MM.1S (cell line): ENCODE results near the gene IRAK3.
"Not testable (repeated sequence)": the region's sequence is repeated elsewhere in the genome, so short reads cannot be mapped to it uniquely, and the experiment has no call there.

Experiments
- DNase-seq: peaks from one replicate; pipeline ENCODE4 v3.0.0-alpha.2; 2015
- H2AFZ ChIP-seq: fragments of 300-600 bp; sonication (generic); 2 replicates; pipeline ENCODE4 v1.6.0; 2016; ENCODE audit warnings: antibody characterized with exemption, low read length
- H3F3A ChIP-seq: fragments of 300-600 bp; sonication (generic); 2 replicates; pipeline ENCODE4 v1.6.1; 2016; ENCODE audit warnings: mild to moderate bottlenecking, antibody characterized with exemption, low read length, moderate library complexity, mixed read lengths; ENCODE audit not compliant: insufficient read depth
- H3K27ac ChIP-seq: fragments of 300-600 bp; sonication (generic); 2 replicates; pipeline ENCODE4 v1.5.1; 2016; ENCODE audit warnings: mild to moderate bottlenecking, low read length
- H3K27me3 ChIP-seq: fragments of 300-600 bp; sonication (generic); replicated peaks from 2 replicates; pipeline ENCODE4 v1.6.0; 2016; ENCODE audit warnings: low read length; ENCODE audit not compliant: insufficient read depth
- H3K36me3 ChIP-seq: fragments of 300-600 bp; sonication (generic); replicated peaks from 2 replicates; pipeline ENCODE4 v1.6.1; 2016; ENCODE audit warnings: mild to moderate bottlenecking, low read length, mixed read lengths; ENCODE audit not compliant: insufficient read depth
- H3K4me1 ChIP-seq: fragments of 300-600 bp; sonication (generic); 2 replicates; pipeline ENCODE4 v1.6.1; 2016; ENCODE audit warnings: low read length, mixed read lengths
- H3K4me2 ChIP-seq: fragments of 300-600 bp; sonication (generic); 2 replicates; pipeline ENCODE4 v1.6.0; 2016; ENCODE audit warnings: low read depth, low read length
- H3K4me3 ChIP-seq: fragments of 300-600 bp; sonication (generic); 2 replicates; pipeline ENCODE4 v1.5.1; 2016; ENCODE audit warnings: low read length, mixed read lengths
- H3K79me2 ChIP-seq: fragments of 300-600 bp; sonication (generic); 2 replicates; pipeline ENCODE4 v1.6.1; 2016; ENCODE audit warnings: mixed run types, low read length, mixed read lengths
- H3K9ac ChIP-seq: fragments of 300-600 bp; sonication (generic); 2 replicates; pipeline ENCODE4 v1.6.1; 2016; ENCODE audit warnings: low read length, mixed read lengths
- H3K9me2 ChIP-seq: fragments of 300-600 bp; sonication (generic); replicated peaks from 2 replicates; pipeline ENCODE4 v1.6.1; 2016; ENCODE audit warnings: mild to moderate bottlenecking, low read length, mixed read lengths; ENCODE audit not compliant: insufficient read depth
- H3K9me3 ChIP-seq: fragments of 300-600 bp; sonication (generic); replicated peaks from 2 replicates; pipeline ENCODE4 v1.6.1; 2016; ENCODE audit warnings: mild to moderate bottlenecking, low read length, mixed read lengths; ENCODE audit not compliant: insufficient read depth
- H4K20me1 ChIP-seq: fragments of 300-600 bp; sonication (generic); 2 replicates; pipeline ENCODE4 v1.6.1; 2016; ENCODE audit warnings: mild to moderate bottlenecking, low read length, moderate library complexity, mixed read lengths; ENCODE audit not compliant: insufficient read depth
- EZH2 ChIP-seq: fragments of 300-600 bp; sonication (generic); optimal IDR thresholded peaks from 2 replicates; pipeline ENCODE3; 2017; ENCODE audit warnings: low read depth, mild to moderate bottlenecking, antibody characterized with exemption, low read length, mixed read lengths
- EZH2phosphoT487 ChIP-seq: fragments of 300-600 bp; sonication (generic); IDR thresholded peaks from 2 replicates; pipeline ENCODE4 v1.6.1; 2018; ENCODE audit warnings: antibody characterized with exemption, low read length
- TF ChIP-seq, protein P1 (sequence below): fragments of 300-600 bp; sonication (generic); IDR thresholded peaks from 2 replicates; pipeline ENCODE4 v1.5.1; 2016; ENCODE audit warnings: antibody characterized with exemption, low read length, mixed read lengths

IRAK3 gene

DNA sequence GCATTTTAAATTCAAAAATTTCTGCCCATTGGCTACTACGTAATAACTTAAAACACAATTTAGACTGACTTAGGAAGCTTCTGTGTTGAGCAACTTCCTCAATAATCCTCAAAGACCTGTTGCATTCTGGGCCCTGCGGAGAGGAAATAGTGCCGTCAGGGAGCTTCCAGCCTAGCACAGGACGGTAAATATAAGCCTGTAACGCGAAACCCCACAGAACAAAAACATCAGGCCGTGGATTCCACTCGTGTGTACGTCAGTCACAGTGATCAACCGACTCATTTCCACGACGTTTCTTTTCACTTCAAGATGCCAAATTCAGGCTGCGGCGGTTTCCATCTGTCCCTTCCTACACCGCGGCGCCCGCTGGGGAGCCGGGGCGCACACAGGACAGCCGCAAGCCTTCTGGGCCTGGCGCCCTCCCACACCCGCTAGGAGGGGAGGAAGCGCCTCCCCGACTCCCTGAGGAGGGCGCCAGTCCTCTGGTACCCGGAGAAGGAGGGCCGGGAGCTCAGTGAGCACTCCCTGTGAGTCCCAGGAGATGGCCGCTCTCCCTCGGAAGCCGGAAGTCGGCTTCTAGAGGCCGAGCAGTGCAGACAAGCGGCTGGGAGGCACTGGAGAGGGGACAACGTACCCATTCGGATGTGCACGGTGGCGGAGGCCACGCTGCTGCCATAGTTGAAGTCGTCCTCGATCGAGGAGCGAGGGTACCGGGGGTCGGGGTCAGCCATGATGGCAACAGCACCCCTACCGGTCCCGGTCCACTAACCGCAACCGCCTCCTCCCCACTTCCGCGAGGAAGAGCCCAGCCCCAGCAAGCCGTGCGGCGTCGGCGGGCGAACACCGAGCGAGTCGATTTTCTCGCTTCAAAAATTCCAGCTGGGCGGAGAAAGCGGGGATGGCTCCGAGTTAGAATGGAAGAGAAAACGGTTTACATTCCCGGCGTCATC is 19.5 kb upstream of the IRAK3 start, which contains the start of gene TMBIM4:
TSS of gene TMBIM4 (minus strand) at position 776 of the 950 bp plus-strand sequence. CDS start at position 731, 45 bp downstream.
- no peaks in the 10 kb centered on the region for H4K20me1 ChIP-seq
- H3K79me2 ChIP-seq, result peaks cover 47% of the 10 kb centered on the region
- peak within 1 kb of the TSS; percentile 84 for H2AFZ ChIP-seq
- no peaks in the 10 kb centered on the region for H3K9me2 ChIP-seq
- H3K9ac ChIP-seq, result peak within 1 kb of the TSS; percentile 80
- TF ChIP-seq EZH2 (no peak), EZH2phosphoT487 (no peak)
- TF ChIP-seq, protein P1, sequence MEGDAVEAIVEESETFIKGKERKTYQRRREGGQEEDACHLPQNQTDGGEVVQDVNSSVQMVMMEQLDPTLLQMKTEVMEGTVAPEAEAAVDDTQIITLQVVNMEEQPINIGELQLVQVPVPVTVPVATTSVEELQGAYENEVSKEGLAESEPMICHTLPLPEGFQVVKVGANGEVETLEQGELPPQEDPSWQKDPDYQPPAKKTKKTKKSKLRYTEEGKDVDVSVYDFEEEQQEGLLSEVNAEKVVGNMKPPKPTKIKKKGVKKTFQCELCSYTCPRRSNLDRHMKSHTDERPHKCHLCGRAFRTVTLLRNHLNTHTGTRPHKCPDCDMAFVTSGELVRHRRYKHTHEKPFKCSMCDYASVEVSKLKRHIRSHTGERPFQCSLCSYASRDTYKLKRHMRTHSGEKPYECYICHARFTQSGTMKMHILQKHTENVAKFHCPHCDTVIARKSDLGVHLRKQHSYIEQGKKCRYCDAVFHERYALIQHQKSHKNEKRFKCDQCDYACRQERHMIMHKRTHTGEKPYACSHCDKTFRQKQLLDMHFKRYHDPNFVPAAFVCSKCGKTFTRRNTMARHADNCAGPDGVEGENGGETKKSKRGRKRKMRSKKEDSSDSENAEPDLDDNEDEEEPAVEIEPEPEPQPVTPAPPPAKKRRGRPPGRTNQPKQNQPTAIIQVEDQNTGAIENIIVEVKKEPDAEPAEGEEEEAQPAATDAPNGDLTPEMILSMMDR, result peak; percentile 45
- peak within 1 kb of the TSS; percentile 74 for H3K4me3 ChIP-seq
- peak within 1 kb of the TSS; percentile 89 for H3K27ac ChIP-seq
- peaks cover 3% of the 10 kb centered on the region; the same call in 1 of the 2 replicates for H3K4me1 ChIP-seq
- peak; percentile 84 for DNase-seq
- no peaks in the 10 kb centered on the region for H3K36me3 ChIP-seq
- no peaks in the 10 kb centered on the region for H3K9me3 ChIP-seq
- H3K4me2 ChIP-seq, result peak within 1 kb of the TSS; percentile 62
- H3K27me3 ChIP-seq, result no peaks in the 10 kb centered on the region
- peaks cover 13% of the 10 kb centered on the region for H3F3A ChIP-seq

GRCh38 chr12:66170606-66171005 is 18.4 kb upstream of the IRAK3 start:
- Histone ChIP-seq H4K20me1 (no peaks in the 10 kb centered on the region), H3K9me3 (no peaks in the 10 kb centered on the region), H3F3A (peaks cover 13% of the 10 kb centered on the region), H3K79me2 (peaks cover 36% of the 10 kb centered on the region), H3K9ac (peak overlapping the region; percentile 80; the same call in 1 of the 2 replicates), H3K4me3 (peak overlapping the region; percentile 74), H3K27me3 (no peaks in the 10 kb centered on the region), H3K27ac (no peak overlapping the region), H3K36me3 (no peaks in the 10 kb centered on the region), H2AFZ (peak overlapping the region; percentile 84; the same call in 1 of the 2 replicates), H3K4me2 (peak overlapping the region; percentile 62; the same call in 1 of the 2 replicates), H3K9me2 (no peaks in the 10 kb centered on the region), H3K4me1 (peaks cover 3% of the 10 kb centered on the region; the same call in 1 of the 2 replicates)
- DNase-seq, result no peak
- TF ChIP-seq, protein P1, result no peak
- TF ChIP-seq EZH2 (no peak), EZH2phosphoT487 (no peak)

DNA sequence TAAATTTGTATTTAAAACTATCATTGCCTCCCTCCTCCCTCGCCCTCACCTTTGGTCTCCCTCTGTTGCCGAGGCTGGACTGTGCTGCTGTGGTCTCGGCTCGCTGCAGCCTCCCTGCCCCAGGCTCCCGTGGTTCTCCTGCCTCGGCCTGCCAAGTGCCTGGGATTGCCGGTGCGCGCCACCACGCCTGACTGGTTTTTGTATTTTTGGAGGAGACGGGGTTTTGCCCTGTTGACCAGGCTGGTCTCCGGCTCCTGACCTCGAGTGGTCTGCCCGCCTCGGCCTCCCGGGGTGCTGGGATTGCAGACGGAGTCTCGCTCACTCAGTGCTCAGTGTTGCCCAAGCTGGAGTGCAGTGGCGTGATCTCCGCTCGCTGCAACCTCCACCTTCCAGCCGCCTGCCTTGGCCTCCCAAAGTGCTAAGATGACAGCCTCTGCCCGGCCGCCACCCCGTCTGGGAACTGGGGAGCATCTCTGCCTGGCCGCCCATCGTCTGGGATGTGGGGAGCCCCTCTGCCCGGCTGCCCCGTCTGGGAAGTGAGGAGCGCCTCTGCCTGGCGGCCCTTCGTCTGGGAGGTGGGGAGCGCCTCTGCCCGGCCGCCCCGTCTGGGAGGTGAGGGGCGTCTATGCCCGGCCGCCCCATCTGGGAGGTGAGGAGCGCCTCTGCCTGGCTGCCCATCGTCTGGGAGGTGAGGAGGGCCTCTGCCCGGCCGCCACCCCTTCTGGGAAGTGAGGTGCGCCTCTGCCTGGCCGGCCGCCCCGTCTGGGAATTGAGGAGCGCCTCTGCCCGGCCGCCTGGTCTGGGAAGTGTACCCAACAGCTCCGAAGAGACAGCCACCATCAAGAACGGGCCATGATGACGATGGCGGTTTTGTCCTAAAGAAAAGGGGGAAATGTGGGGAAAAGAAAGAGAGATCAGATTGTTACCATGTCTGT is 14.4 kb upstream of the IRAK3 start:
- not testable (repeated sequence) for H4K20me1 ChIP-seq, H3K27ac ChIP-seq, H3K9me2 ChIP-seq, H3K4me3 ChIP-seq, H3F3A ChIP-seq, H3K9me3 ChIP-seq, H3K9ac ChIP-seq, H3K27me3 ChIP-seq, H3K4me2 ChIP-seq, H2AFZ ChIP-seq, H3K4me1 ChIP-seq, DNase-seq, H3K36me3 ChIP-seq, H3K79me2 ChIP-seq
